ENCODE data around the gene STX8.
"Not testable (repeated sequence)": the region's sequence is repeated elsewhere in the genome, so short reads cannot be mapped to it uniquely, and the experiment has no call there.

Gene STX8

GRCh38 chr17:9575381-9576101, at the start of gene STX8:
STX8 (minus strand) TSS chr17:9575820; CDS start chr17:9575808, 12 bp downstream.
- DNase-seq: peak; percentile 15

GRCh38 chr17:9622961-9623360, 47.3 kb upstream of the STX8 start:
- no peak for DNase-seq

- DNase-seq: no peak
Observed at GRCh38 chr17:9615486-9615885, 39.9 kb upstream of the STX8 start.

- DNase-seq: no peak
Observed at GRCh38 chr17:9612006-9612405, 36.4 kb upstream of the STX8 start.

- DNase-seq: no peak
Observed at GRCh38 chr17:9611557-9611956, 35.9 kb upstream of the STX8 start.

GRCh38 chr17:9607058-9607457, 31.4 kb upstream of the STX8 start:
- DNase-seq: not testable (repeated sequence)

GRCh38 chr17:9606453-9606852, 30.8 kb upstream of the STX8 start:
- no peak for DNase-seq

- DNase-seq: not testable (repeated sequence)
Observed at GRCh38 chr17:9604583-9604982, 29.0 kb upstream of the STX8 start.

- no peak for DNase-seq
Observed at GRCh38 chr17:9598661-9599060, 23.0 kb upstream of the STX8 start.

- not testable (repeated sequence) for DNase-seq
Observed at GRCh38 chr17:9597638-9598037, 22.0 kb upstream of the STX8 start.

GRCh38 chr17:9594065-9594464, 18.4 kb upstream of the STX8 start:
- no peak for DNase-seq

- DNase-seq: no peak
Observed at GRCh38 chr17:9587969-9588656, 12.5 kb upstream of the STX8 start.

GRCh38 chr17:9577373-9577709, 1.7 kb upstream of the STX8 start:
- DNase-seq: no peak

GRCh38 chr17:9576521-9577372, 1.1 kb upstream of the STX8 start, which contains the start of gene CFAP52:
CFAP52 (plus strand) TSS chr17:9576642; CDS start chr17:9576696, 54 bp downstream.
- DNase-seq: no peak

GRCh38 chr17:9571201-9571600, 4.4 kb downstream of the STX8 start:
- DNase-seq: no peak

- DNase-seq: no peak
Observed at GRCh38 chr17:9568957-9569588, 6.5 kb downstream of the STX8 start.

- DNase-seq: no peak
Observed at GRCh38 chr17:9568004-9568403, 7.6 kb downstream of the STX8 start.

GRCh38 chr17:9566739-9567138, 8.9 kb downstream of the STX8 start:
- DNase-seq: not testable (repeated sequence)

- DNase-seq: no peak
Observed at GRCh38 chr17:9566067-9566466, 9.6 kb downstream of the STX8 start.

- no peak for DNase-seq
Observed at GRCh38 chr17:9564104-9564503, 11.5 kb downstream of the STX8 start.

GRCh38 chr17:9557857-9558256, 17.8 kb downstream of the STX8 start:
- DNase-seq: no peak

GRCh38 chr17:9557161-9557755, 18.4 kb downstream of the STX8 start:
- no peak for DNase-seq

- DNase-seq: not testable (repeated sequence)
Observed at GRCh38 chr17:9554715-9555114, 20.9 kb downstream of the STX8 start.

All from NCI-H1092 (cell line).